Measurements from ENCODE around the gene KLHL14.

- no peak for TF ChIP-seq BHLHE40 (IDR thresholded peaks at IDR 0.05; ENCODE audit: low read depth, low read length)
- no peak for TF ChIP-seq MAZ (IDR thresholded peaks at IDR 0.05; ENCODE audit: borderline replicate concordance, low read depth, low read length)
- TF ChIP-seq, protein P1, sequence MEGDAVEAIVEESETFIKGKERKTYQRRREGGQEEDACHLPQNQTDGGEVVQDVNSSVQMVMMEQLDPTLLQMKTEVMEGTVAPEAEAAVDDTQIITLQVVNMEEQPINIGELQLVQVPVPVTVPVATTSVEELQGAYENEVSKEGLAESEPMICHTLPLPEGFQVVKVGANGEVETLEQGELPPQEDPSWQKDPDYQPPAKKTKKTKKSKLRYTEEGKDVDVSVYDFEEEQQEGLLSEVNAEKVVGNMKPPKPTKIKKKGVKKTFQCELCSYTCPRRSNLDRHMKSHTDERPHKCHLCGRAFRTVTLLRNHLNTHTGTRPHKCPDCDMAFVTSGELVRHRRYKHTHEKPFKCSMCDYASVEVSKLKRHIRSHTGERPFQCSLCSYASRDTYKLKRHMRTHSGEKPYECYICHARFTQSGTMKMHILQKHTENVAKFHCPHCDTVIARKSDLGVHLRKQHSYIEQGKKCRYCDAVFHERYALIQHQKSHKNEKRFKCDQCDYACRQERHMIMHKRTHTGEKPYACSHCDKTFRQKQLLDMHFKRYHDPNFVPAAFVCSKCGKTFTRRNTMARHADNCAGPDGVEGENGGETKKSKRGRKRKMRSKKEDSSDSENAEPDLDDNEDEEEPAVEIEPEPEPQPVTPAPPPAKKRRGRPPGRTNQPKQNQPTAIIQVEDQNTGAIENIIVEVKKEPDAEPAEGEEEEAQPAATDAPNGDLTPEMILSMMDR (IDR thresholded peaks at IDR 0.05) = no peak
- TF ChIP-seq JUNB (IDR thresholded peaks at IDR 0.05) = no peak
These were observed 31.5 kb upstream of the KLHL14 start for GRCh38 chr18:32804134-32804888.

All from A549 (cell line).